Gastrocnemius medialis (tissue), 4 donors: ENCODE data around the gene SH3BP1.

Source experiments
- CTCF ChIP-seq, 5 experiments: fragments of 450-650 bp in 3 of 5; fragments of 200-600 bp in 2 of 5; sonication (generic) in 2 of 5; IDR thresholded peaks in 4 of 5; conservative IDR thresholded peaks in 1 of 5; 1 replicate in 4 of 5; 2 replicates in 1 of 5; pipeline ENCODE4 v1.5.1; 2016 to 2019; ENCODE audit warnings: antibody characterized with exemption in 5 of 5, mild to moderate bottlenecking in 3 of 5, moderate library complexity in 3 of 5
- POLR2A ChIP-seq, 2 donors: fragments of 450-650 bp; IDR thresholded peaks; one replicate each; pipeline ENCODE4 v1.6.1; 2017; ENCODE audit warnings: antibody characterized with exemption in 2 of 2, mild to moderate bottlenecking in 2 of 2, moderate library complexity in 2 of 2

GRCh38 chr22:37658133-37659065 is 18.9 kb downstream of the SH3BP1 start, which contains the start of gene PDXP:
- TF ChIP-seq CTCF (IDR thresholded peaks at IDR 0.05 in 4 of 5, conservative IDR thresholded peaks at IDR 0.05 in 1 of 5) (peak in 1 of 5 experiments; percentile 14), POLR2A (IDR thresholded peaks at IDR 0.05) (peak; percentile 90 to 94)
